ENCODE measurements around the gene PIK3CG.
"Not testable (repeated sequence)": the region's sequence is repeated elsewhere in the genome, so short reads cannot be mapped to it uniquely, and the experiment has no call there.

Gene PIK3CG

GRCh38 chr7:106865130-106866041 is at the start of gene PIK3CG:
Gene PIK3CG (plus strand): TSS chr7:106865282. CDS start chr7:106867562, 2,280 bp downstream.
- DNase-seq = no peak

GRCh38 chr7:106817098-106817497 is 48.0 kb upstream of the PIK3CG start:
- no peak for DNase-seq

- DNase-seq = no peak
Measured at GRCh38 chr7:106818736-106819135, 46.3 kb upstream of the PIK3CG start.

- no peak for DNase-seq
Measured at GRCh38 chr7:106819546-106819945, 45.5 kb upstream of the PIK3CG start.

- DNase-seq = no peak
Measured at GRCh38 chr7:106820321-106821217, 44.5 kb upstream of the PIK3CG start.

GRCh38 chr7:106823631-106824030 is 41.5 kb upstream of the PIK3CG start:
- no peak for DNase-seq

GRCh38 chr7:106824458-106824857 is 40.6 kb upstream of the PIK3CG start:
- no peak for DNase-seq

GRCh38 chr7:106827626-106828025 is 37.5 kb upstream of the PIK3CG start:
- DNase-seq = no peak

- DNase-seq = no peak
Measured at GRCh38 chr7:106829496-106829895, 35.6 kb upstream of the PIK3CG start.

GRCh38 chr7:106830896-106831295 is 34.2 kb upstream of the PIK3CG start:
- DNase-seq = not testable (repeated sequence)

- no peak for DNase-seq
Measured at GRCh38 chr7:106836816-106837215, 28.3 kb upstream of the PIK3CG start.

GRCh38 chr7:106839511-106839910 is 25.6 kb upstream of the PIK3CG start:
- no peak for DNase-seq

- no peak for DNase-seq
Measured at GRCh38 chr7:106840342-106840741, 24.7 kb upstream of the PIK3CG start.

- no peak for DNase-seq
Measured at GRCh38 chr7:106841896-106842390, 23.1 kb upstream of the PIK3CG start.

- DNase-seq = no peak
Measured at GRCh38 chr7:106844279-106844997, 20.6 kb upstream of the PIK3CG start.

- DNase-seq = no peak
Measured at GRCh38 chr7:106848049-106848448, 17.0 kb upstream of the PIK3CG start.

GRCh38 chr7:106848851-106849442 is 16.1 kb upstream of the PIK3CG start:
- no peak for DNase-seq

- DNase-seq = not testable (repeated sequence)
Measured at GRCh38 chr7:106851632-106852031, 13.4 kb upstream of the PIK3CG start.

GRCh38 chr7:106853250-106853908 is 11.7 kb upstream of the PIK3CG start:
- DNase-seq = no peak

GRCh38 chr7:106855540-106856132 is 9.4 kb upstream of the PIK3CG start:
- no peak for DNase-seq

Measured in cortex of kidney (tissue), 1 donor.